H1 (cell line): ENCODE data around the gene STAMBPL1. TPM values are rescaled to one million over a fixed set of nuclear protein-coding genes. Genes with fewer than 3 reads are reported as not detected.

ENCODE experiments used
- CTCF ChIA-PET: fragments of 300-600 bp; sonication (Branson Sonifier 250); formaldehyde crosslinking; loops from one replicate; lab custom pipeline; 2021; ENCODE audit not compliant: partially characterized antibody; lab: Charles Lee
- POLR2A ChIA-PET: fragments of 300-600 bp; sonication (Branson Sonifier 250); formaldehyde crosslinking; loops from one replicate; lab custom pipeline; 2021; ENCODE audit warnings: inconsistent platforms; ENCODE audit not compliant: partially characterized antibody; lab: Charles Lee
- DNase-seq, 2 experiments: peaks; one replicate each; pipeline versions ENCODE4 v3.0.0 to v3.0.0-alpha.2; 2010 to 2022; ENCODE audit warnings: low spot score in 2 of 2, low read depth in 1 of 2, mixed read lengths in 1 of 2
- FAIRE-seq: peaks from 2 replicates; lab custom pipeline; 2011; peaks lifted over from hg19 to GRCh38; lab: Jason Lieb, UNC
- H2AFZ ChIP-seq: 2 replicates; pipeline ENCODE4 v1.8.1; 2012; ENCODE audit warnings: low read length, inconsistent platforms
- H2AK5ac ChIP-seq: 2 replicates; pipeline ENCODE4 v1.6.1; 2013; ENCODE audit warnings: low read depth, low read length
- H2BK120ac ChIP-seq: replicated peaks from 2 replicates; pipeline ENCODE3; 2013; ENCODE audit warnings: low read depth, low read length, inconsistent platforms
- H2BK12ac ChIP-seq: 2 replicates; pipeline ENCODE4 v1.6.1; 2013; ENCODE audit warnings: low read depth, low read length
- H2BK15ac ChIP-seq: 2 replicates; pipeline ENCODE4 v1.6.1; 2013; ENCODE audit warnings: low read length
- H2BK20ac ChIP-seq: 2 replicates; pipeline ENCODE4 v1.6.1; 2013; ENCODE audit warnings: low read length
- H2BK5ac ChIP-seq: 2 replicates; pipeline ENCODE4 v1.6.1; 2013; ENCODE audit warnings: low read depth, low read length
- H3K14ac ChIP-seq: 2 replicates; pipeline ENCODE4 v1.6.1; 2013; ENCODE audit warnings: inconsistent platforms; ENCODE audit not compliant: insufficient read length
- H3K18ac ChIP-seq: 2 replicates; pipeline ENCODE4 v1.6.1; 2013; ENCODE audit warnings: low read length; ENCODE audit errors: extremely low read depth
- H3K23ac ChIP-seq: 2 replicates; pipeline ENCODE4 v1.6.1; 2013; ENCODE audit warnings: inconsistent platforms; ENCODE audit not compliant: insufficient read length
- H3K23me2 ChIP-seq: 2 replicates; pipeline ENCODE4 v1.6.1; 2013; ENCODE audit warnings: low read depth, low read length
- H3K27ac ChIP-seq: 2 replicates; pipeline ENCODE4 v1.6.1; 2011; ENCODE audit warnings: low read depth, low read length, inconsistent platforms
- H3K27me3 ChIP-seq, 4 experiments: replicated peaks in 1 of 4; 1 replicate in 1 of 4; 2 replicates in 3 of 4; pipeline versions ENCODE4 v1.6.1 to v1.8.1; 2011 to 2013; ENCODE audit warnings: low read length in 3 of 4, mild to moderate bottlenecking in 3 of 4, inconsistent platforms in 2 of 4, mixed read lengths in 2 of 4, moderate library complexity in 1 of 4; ENCODE audit not compliant: control insufficient read depth in 3 of 4, insufficient read depth in 3 of 4; ENCODE audit errors: extremely low read depth in 1 of 4
- H3K36me3 ChIP-seq, 4 experiments: 2 replicates each; pipeline versions ENCODE4 v1.6.1 to v1.8.1; 2011 to 2013; ENCODE audit warnings: mild to moderate bottlenecking in 4 of 4, low read length in 3 of 4, moderate library complexity in 2 of 4, control low read depth in 1 of 4, inconsistent platforms in 1 of 4; ENCODE audit not compliant: insufficient read depth in 4 of 4, control insufficient read depth in 2 of 4
- H3K4ac ChIP-seq: replicated peaks from 2 replicates; pipeline ENCODE3; 2013; ENCODE audit warnings: low read length, low read depth, mixed read lengths, inconsistent platforms; ENCODE audit not compliant: insufficient read length
- H3K4me1 ChIP-seq, 4 experiments: replicated peaks in 1 of 4; 1 replicate in 1 of 4; 2 replicates in 3 of 4; pipeline versions ENCODE4 v1.6.1 to v1.8.1; 2011 to 2013; ENCODE audit warnings: low read length in 3 of 4, inconsistent platforms in 2 of 4, mixed read lengths in 1 of 4; ENCODE audit not compliant: insufficient read depth in 4 of 4, control insufficient read depth in 3 of 4
- H3K4me2 ChIP-seq, 2 experiments: 2 replicates each; pipeline versions ENCODE4 v1.6.1 to v1.8.1; 2011 to 2013; ENCODE audit warnings: low read depth in 2 of 2, low read length in 2 of 2, control low read depth in 1 of 2, inconsistent platforms in 1 of 2, mild to moderate bottlenecking in 1 of 2; ENCODE audit not compliant: insufficient read depth in 1 of 2
- H3K4me3 ChIP-seq, 4 experiments: fragments of 200-600, 300-600 bp in 1 of 4; sonication (generic), shearing (Covaris generic), sonication (Bioruptor Twin) in 1 of 4; 2 replicates each; pipeline versions ENCODE4 v1.5.1 to v1.8.1; 2011 to 2016; ENCODE audit warnings: low read length in 4 of 4, low read depth in 3 of 4, control low read depth in 2 of 4, inconsistent platforms in 2 of 4, mild to moderate bottlenecking in 2 of 4, mixed read lengths in 1 of 4, moderate library complexity in 1 of 4; ENCODE audit not compliant: insufficient read depth in 2 of 4; ENCODE audit errors: extremely low read depth in 1 of 4
- H3K56ac ChIP-seq: replicated peaks from 2 replicates; pipeline ENCODE3; 2013; ENCODE audit warnings: low read depth, mild to moderate bottlenecking, mixed read lengths, low read length, inconsistent platforms; ENCODE audit not compliant: insufficient read length
- H3K79me1 ChIP-seq: 2 replicates; pipeline ENCODE4 v1.6.1; 2013; ENCODE audit warnings: low read depth, low read length, control low read depth
- H3K79me2 ChIP-seq, 2 experiments: 2 replicates each; pipeline versions ENCODE4 v1.6.1 to v1.8.1; 2012 to 2013; ENCODE audit warnings: low read length in 2 of 2, mild to moderate bottlenecking in 2 of 2, inconsistent platforms in 1 of 2; ENCODE audit not compliant: insufficient read depth in 2 of 2, control insufficient read depth in 1 of 2
- H3K9ac ChIP-seq, 4 experiments: replicated peaks in 1 of 4; 1 replicate in 1 of 4; 2 replicates in 3 of 4; pipeline versions ENCODE4 v1.6.1 to v1.8.1; 2011 to 2013; ENCODE audit warnings: low read depth in 3 of 4, low read length in 3 of 4, control low read depth in 2 of 4, mild to moderate bottlenecking in 2 of 4, moderate library complexity in 2 of 4, inconsistent platforms in 1 of 4; ENCODE audit errors: extremely low read depth in 1 of 4
- H3K9me3 ChIP-seq, 2 experiments: 2 replicates each; pipeline versions ENCODE4 v1.6.1 to v1.8.1; 2012 to 2013; ENCODE audit warnings: mild to moderate bottlenecking in 2 of 2, moderate library complexity in 2 of 2, control low read depth in 1 of 2, inconsistent platforms in 1 of 2, low read depth in 1 of 2, low read length in 1 of 2, mixed read lengths in 1 of 2; ENCODE audit not compliant: insufficient read depth in 2 of 2
- H4K20me1 ChIP-seq, 2 experiments: replicated peaks in 1 of 2; 2 replicates each; pipeline versions ENCODE3 to v1.8.1; 2011 to 2013; ENCODE audit warnings: inconsistent platforms in 2 of 2, low read length in 2 of 2, mild to moderate bottlenecking in 1 of 2; ENCODE audit not compliant: insufficient read depth in 2 of 2, control insufficient read depth in 1 of 2
- H4K5ac ChIP-seq: 2 replicates; pipeline ENCODE4 v1.6.1; 2013; ENCODE audit warnings: low read length, low read depth, mixed read lengths, inconsistent platforms; ENCODE audit not compliant: insufficient read length
- H4K8ac ChIP-seq: 2 replicates; pipeline ENCODE4 v1.8.0; 2013; ENCODE audit warnings: mild to moderate bottlenecking, moderate library complexity, low read length, inconsistent platforms; ENCODE audit not compliant: insufficient read depth; ENCODE audit errors: extremely low read depth
- H4K91ac ChIP-seq: replicated peaks from 2 replicates; pipeline ENCODE3; 2013; ENCODE audit warnings: low read length, mixed read lengths, inconsistent platforms; ENCODE audit not compliant: insufficient read length
- BCL11A ChIP-seq, 2 experiments: IDR thresholded peaks; one replicate each; pipeline ENCODE4 v1.6.1; 2011; ENCODE audit warnings: low read depth in 2 of 2, low read length in 2 of 2, mild to moderate bottlenecking in 2 of 2
- BRCA1 ChIP-seq: IDR thresholded peaks from 2 replicates; pipeline ENCODE4 v1.6.1; 2012; ENCODE audit warnings: low read depth, low read length, improper control_type of control experiment
- FOSL1 ChIP-seq: IDR thresholded peaks from 2 replicates; pipeline ENCODE4 v1.6.1; 2011; ENCODE audit warnings: mild to moderate bottlenecking, low read depth, low read length, moderate library complexity; ENCODE audit not compliant: insufficient read depth
- JUND ChIP-seq: IDR thresholded peaks from 2 replicates; pipeline ENCODE4 v1.6.1; 2011; ENCODE audit warnings: mild to moderate bottlenecking, improper control_type of control experiment, low read length
- KDM5A ChIP-seq: fragments of 200-600 bp; IDR thresholded peaks from 2 replicates; pipeline ENCODE4 v1.7.1; 2012; ENCODE audit warnings: mild to moderate bottlenecking, low read length, inconsistent platforms, mixed read lengths
- RNF2 ChIP-seq: fragments of 200-900, 300-1000 bp; sonication (generic); IDR thresholded peaks from 2 replicates; pipeline ENCODE4 v1.7.1; 2016; ENCODE audit warnings: borderline replicate concordance, low read depth, mild to moderate bottlenecking, antibody characterized with exemption, low read length; ENCODE audit not compliant: poor library complexity, severe bottlenecking; ENCODE audit errors: missing control alignments
- SRF ChIP-seq: IDR thresholded peaks from 2 replicates; pipeline ENCODE4 v1.6.1; 2011; ENCODE audit warnings: mild to moderate bottlenecking, low read depth, low read length, moderate library complexity
- TAF7 ChIP-seq: optimal IDR thresholded peaks from 2 replicates; pipeline ENCODE3; 2011; ENCODE audit warnings: low read depth, mild to moderate bottlenecking, inconsistent platforms, low read length, moderate library complexity, borderline replicate concordance
- YY1 ChIP-seq: IDR thresholded peaks from 2 replicates; pipeline ENCODE4 v1.6.1; 2011; ENCODE audit warnings: low read depth, mild to moderate bottlenecking, low read length
- WGBS, 2 experiments: shearing (Covaris generic) in 1 of 2; methylation state at CpG; one replicate each; pipeline versions ENCODE4 v1.1.6 to v1.1.7; 2013 to 2015; ENCODE audit warnings: low lambda C conversion rate in 2 of 2, mixed read lengths in 2 of 2, inconsistent platforms in 1 of 2, low coverage in 1 of 2, missing lambda C conversion rate in 1 of 2; ENCODE audit not compliant: insufficient replicate concordance in 2 of 2, insufficient coverage in 1 of 2, insufficient read length in 1 of 2; ENCODE audit errors: extremely low coverage in 1 of 2, missing lambda C conversion rate in 1 of 2; 5-methylcytosine and 5-hydroxymethylcytosine counted together
- polyA plus RNA-seq, 7 experiments: library from polyadenylated mRNA; depleted of rRNA in 3 of 7; stranded (reverse) in 5 of 7; unstranded in 2 of 7; fragments of >200 nt in 5 of 7; fragments of 200-250 nt in 2 of 7; gene quantifications; 1 replicate in 5 of 7; 2 replicates in 1 of 7; 4 replicates in 1 of 7; pipeline versions ENCODE4 v1.2.1 to v1.2.3, GENCODE V29; 2011 to 2013; ENCODE audit warnings: missing spikeins in 2 of 7, mixed read lengths in 2 of 7
- total RNA-seq: library from RNA; stranded (reverse); fragmentation: NEBNext Ultra II Directional; extraction: Animal tissue kit (Norgen Biotek cat#: 25700); gene quantifications from 2 replicates; pipeline ENCODE4 v1.2.1, GENCODE V29; 2021

Gene STAMBPL1
- total and polyA plus RNA-seq, 2 of the 8 experiments (the other 6 are each of a cell fraction or from before 2014, with no cell fraction given) = 5.5 TPM

DNA sequence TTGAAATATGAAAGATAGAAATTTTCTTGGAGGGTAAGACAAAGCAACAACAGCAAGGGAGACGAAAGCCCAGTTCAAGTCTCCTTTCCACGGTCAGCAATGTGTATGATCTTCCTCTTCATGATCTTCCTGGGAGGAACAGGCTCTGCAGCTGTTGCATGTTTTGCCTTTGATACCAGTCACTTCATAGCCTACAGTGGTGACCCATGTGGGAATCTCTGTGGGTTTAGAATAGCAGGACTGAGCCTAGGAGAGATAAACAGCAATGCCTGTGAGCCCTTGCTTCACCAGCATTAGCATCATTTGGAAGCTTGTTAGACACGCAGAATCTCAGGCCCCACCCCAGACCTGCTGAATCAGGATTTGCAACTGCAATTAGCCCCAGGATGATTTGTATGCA, 31.8 kb downstream of the STAMBPL1 start:
- Histone ChIP-seq H3K4me2 (no peak overlapping the region), H4K5ac (no peak overlapping the region), H4K20me1 (no peaks in the 10 kb centered on the region), H3K18ac (no peak overlapping the region), H4K91ac (no peak overlapping the region), H3K79me2 (no peaks in the 10 kb centered on the region), H3K4me3 (no peak overlapping the region), H3K27ac (no peak overlapping the region), H4K8ac (no peak overlapping the region), H2BK12ac (no peak overlapping the region), H3K36me3 (no peaks in the 10 kb centered on the region; a peak in 1 of 8 replicates), H3K79me1 (no peaks in the 10 kb centered on the region), H3K23ac (no peak overlapping the region), H3K27me3 (no peaks in the 10 kb centered on the region), H2BK5ac (no peak overlapping the region), H3K4ac (no peak overlapping the region), H3K9ac (no peak overlapping the region; a peak in 2 of 7 replicates), H2AFZ (no peak overlapping the region), H2BK120ac (no peak overlapping the region), H3K4me1 (no peaks in the 10 kb centered on the region), H3K14ac (no peak overlapping the region), H3K9me3 (no peaks in the 10 kb centered on the region), H2BK15ac (no peak overlapping the region), H3K56ac (no peak overlapping the region), H2BK20ac (no peak overlapping the region), H2AK5ac (no peak overlapping the region), H3K23me2 (no peaks in the 10 kb centered on the region)
- POLR2A ChIA-PET = no interaction called here
- 92% methylated on average over 3 of the region's 3 CpGs; no CpG with 5 or more reads in 1 of the 2 experiments for WGBS, 2 experiments
- CTCF ChIA-PET = interaction anchor here (1.1 to 2.8 kb wide), 5 partner anchors 11 to 108 kb away, joined by 3 to 11 read pairs (median 6); no protein-coding TSS in a partner anchor
- no peak for DNase-seq
- FAIRE-seq = no peak
- no peak for TF ChIP-seq BCL11A (IDR thresholded peaks at IDR 0.05; ENCODE audit: low read depth in 2 of 2, low read length in 2 of 2)
- TF ChIP-seq YY1 = no peak
- TF ChIP-seq JUND = no peak
- TF ChIP-seq SRF = no peak
- no peak for TF ChIP-seq BRCA1
- no peak for TF ChIP-seq RNF2
- TF ChIP-seq FOSL1 = no peak
- no peak for TF ChIP-seq KDM5A
- TF ChIP-seq TAF7 = no peak
